ENCODE measurements around the gene LINC01488.

The LINC01488 gene

DNA sequence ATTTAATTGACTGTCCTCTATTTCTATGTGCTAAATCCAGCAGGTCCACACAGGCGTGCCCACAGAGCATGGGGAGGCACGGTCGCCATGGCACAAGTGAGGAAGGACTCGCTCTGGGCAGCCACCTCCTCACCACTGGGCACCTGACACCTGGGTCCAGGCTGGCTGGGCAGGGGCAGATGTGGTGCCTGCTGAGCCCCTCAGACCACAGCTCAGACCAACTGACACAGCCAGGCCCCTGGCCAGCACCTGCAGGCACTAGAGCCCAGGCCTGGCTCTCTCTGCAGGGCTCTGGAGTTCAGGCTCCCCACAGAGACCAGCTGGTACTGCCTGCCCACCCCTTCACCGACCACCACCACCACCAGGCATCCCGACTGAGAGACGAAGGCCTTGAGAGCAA is 27.9 kb downstream of the LINC01488 start:
- H3K4me3 ChIP-seq (ENCODE audit: low read length): no peak overlapping the region
- TF ChIP-seq, protein P1, sequence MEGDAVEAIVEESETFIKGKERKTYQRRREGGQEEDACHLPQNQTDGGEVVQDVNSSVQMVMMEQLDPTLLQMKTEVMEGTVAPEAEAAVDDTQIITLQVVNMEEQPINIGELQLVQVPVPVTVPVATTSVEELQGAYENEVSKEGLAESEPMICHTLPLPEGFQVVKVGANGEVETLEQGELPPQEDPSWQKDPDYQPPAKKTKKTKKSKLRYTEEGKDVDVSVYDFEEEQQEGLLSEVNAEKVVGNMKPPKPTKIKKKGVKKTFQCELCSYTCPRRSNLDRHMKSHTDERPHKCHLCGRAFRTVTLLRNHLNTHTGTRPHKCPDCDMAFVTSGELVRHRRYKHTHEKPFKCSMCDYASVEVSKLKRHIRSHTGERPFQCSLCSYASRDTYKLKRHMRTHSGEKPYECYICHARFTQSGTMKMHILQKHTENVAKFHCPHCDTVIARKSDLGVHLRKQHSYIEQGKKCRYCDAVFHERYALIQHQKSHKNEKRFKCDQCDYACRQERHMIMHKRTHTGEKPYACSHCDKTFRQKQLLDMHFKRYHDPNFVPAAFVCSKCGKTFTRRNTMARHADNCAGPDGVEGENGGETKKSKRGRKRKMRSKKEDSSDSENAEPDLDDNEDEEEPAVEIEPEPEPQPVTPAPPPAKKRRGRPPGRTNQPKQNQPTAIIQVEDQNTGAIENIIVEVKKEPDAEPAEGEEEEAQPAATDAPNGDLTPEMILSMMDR (conservative IDR thresholded peaks at IDR 0.05; ENCODE audit: low read length): no peak
- no peak for DNase-seq (ENCODE audit: low read depth)

DNA sequence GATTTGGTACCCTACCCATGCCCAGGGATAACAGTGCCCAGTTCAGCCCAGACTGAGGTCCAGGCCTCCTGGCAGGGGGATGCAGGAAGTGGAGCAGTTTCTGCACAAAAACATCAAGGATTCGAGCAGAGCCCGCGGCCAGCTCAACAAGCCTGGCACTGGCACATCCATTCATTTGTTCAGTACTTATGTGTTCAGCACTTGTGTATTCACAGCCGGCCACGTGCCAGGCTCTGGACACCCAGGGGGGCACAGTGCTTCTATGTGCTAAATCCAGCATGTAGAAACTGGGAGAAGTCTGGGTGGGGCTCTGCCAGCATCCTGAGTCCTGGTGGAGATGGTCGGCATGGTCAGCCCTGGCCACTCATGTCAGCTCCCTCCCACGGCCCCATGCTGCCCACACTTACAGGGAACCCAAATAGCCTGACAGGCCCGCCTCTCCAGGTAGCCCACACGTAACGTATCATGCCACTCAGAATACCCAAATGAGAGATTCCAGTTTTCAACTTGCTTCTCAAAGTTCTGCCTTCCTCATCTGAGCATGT is 28.5 kb downstream of the LINC01488 start:
- H3K4me3 ChIP-seq (ENCODE audit: low read length): no peak overlapping the region
- TF ChIP-seq, protein P1 (conservative IDR thresholded peaks at IDR 0.05; ENCODE audit: low read length): no peak

DNA sequence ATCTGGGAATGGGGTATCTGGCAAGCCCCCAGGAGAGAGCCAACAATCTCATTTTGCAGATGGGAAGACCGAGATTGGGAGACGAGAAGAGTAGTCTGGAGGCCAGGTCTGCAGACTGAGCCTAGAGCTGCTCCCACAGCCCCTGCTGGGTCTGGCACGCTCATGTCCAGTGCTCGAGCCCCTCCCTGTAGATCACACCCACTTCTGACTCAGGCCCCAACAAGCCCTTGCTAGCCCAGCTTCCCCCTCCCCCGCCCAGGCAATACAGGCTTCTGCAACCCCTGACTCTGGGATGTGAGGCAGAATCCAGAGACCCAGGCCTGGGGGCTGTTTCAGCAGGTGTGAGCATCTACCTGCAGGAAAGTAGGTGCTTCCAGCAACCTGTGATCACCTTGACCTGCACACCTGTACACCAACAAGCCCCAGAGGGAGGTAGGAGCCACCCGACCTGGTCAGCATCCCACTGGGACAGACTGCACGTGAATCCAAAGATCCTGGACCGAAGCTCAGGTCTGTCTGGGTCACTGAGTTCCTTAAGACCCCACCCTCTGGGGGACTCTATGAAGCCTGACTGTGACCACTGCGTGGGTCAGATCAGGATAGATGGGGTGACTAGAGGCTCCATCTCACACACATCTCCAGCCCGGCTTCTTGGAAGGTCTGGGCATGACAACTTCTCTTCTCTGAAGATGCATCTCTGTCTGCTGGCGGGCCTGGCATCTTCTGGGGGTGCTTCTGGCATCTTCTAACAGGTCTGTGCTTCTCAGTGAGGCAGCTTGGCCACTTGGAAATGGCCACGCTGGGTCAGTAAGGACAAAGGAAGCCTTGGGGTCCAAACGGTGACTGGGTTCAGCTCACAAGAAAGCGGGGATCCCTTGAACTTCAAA is 29.3 kb downstream of the LINC01488 start:
- DNase-seq (ENCODE audit: low read depth): peak; percentile 46
- H3K4me3 ChIP-seq (ENCODE audit: low read length): no peak overlapping the region
- TF ChIP-seq, protein P1 (conservative IDR thresholded peaks at IDR 0.05; ENCODE audit: low read length): no peak

More for the DNA sequence above, 28.5 kb downstream of the LINC01488 start:
- no peak for DNase-seq (ENCODE audit: low read depth)

DNA sequence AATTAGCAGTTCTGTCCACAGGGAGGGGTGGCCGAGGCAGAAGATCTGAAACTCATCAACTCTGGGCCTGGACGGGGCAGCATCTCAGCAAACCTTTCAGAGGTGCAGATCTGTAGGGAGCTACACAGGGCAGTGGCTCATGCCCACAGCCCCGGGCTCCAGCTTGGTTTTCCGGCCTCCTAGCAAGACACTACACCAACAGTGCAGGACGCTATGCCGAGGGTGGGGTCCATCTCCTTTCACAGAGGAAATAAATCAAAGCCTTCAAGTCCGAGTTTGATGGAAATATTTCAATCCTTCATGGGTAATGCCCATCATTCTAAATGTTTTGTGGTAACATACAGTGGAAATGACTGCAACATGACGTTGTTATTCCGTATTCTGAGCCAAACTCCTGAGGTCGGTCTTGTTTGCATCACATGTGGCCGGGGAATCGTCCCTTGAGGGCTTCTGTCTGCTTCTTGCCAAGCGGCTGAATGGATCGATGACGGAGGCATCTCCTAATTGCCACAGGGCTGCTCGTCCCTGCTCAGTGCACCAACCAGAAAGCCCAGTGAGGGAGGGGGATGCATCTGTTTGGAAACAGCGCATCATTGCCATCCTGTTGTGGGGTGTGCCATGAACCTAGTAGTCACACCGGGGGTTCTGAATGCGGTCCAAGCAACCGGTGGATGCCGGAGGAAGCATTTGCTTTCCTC is 30.0 kb downstream of the LINC01488 start:
- peak; percentile 90 for DNase-seq (ENCODE audit: low read depth)
- TF ChIP-seq, protein P1 (conservative IDR thresholded peaks at IDR 0.05; ENCODE audit: low read length): no peak

DNA sequence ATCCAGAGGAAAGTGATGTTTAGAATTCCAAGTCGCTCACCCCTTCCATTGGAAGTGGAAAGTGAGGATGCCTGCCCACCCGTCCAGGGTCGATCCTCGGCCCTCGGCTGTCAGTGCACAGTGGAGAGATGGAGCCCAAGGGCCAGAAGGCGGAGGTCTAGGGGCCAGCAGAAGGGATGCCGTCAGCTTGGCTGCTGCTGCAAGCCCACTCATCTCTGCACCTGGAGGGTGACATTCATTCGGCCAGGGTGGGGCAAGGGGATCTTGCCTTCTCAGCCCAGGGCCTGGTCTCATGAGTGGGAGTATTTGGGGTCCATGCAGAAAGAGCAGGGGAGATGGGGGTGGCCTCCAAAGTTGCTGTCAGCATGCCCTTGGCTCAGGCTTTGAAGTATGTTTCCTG is 30.7 kb downstream of the LINC01488 start:
- DNase-seq (ENCODE audit: low read depth): no peak
- TF ChIP-seq, protein P1 (conservative IDR thresholded peaks at IDR 0.05; ENCODE audit: low read length): no peak
- H3K4me3 ChIP-seq (ENCODE audit: low read length): no peak overlapping the region

More for the DNA sequence above, 30.0 kb downstream of the LINC01488 start:
- no peak overlapping the region for H3K4me3 ChIP-seq (ENCODE audit: low read length)

DNA sequence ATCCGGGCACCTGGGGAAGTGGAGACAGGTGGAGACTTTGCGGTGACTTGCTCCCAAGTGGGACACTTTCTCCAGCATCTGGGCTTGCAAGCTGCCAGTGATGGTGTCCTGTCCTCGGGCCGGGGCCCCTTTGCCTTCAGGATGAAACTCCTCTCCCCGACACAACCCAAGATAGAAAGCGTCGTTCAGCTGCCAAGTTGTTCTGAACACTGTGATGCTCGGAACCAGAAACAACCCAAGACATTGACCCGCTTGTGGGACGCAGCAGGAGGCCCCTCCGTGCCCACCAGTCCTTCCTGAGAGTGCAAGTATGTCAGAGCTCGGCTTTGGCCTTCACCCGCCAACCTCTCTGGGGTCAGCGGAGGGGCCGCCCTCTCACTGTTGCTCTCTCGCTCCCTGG is 31.3 kb downstream of the LINC01488 start:
- TF ChIP-seq, protein P1 (conservative IDR thresholded peaks at IDR 0.05; ENCODE audit: low read length): no peak
- no peak for DNase-seq (ENCODE audit: low read depth)
- H3K4me3 ChIP-seq (ENCODE audit: low read length): no peak overlapping the region
